GM19239 (cell line): Measurements from ENCODE around the gene TMEM59L.

Source experiments
- DNase-seq: peaks from one replicate; pipeline ENCODE4 v3.0.0; 2011; ENCODE audit warnings: low spot score; ENCODE audit not compliant: insufficient read length
- FAIRE-seq: peaks from 2 replicates; lab custom pipeline; 2011; peaks lifted over from hg19 to GRCh38; lab: Jason Lieb, UNC

Gene TMEM59L

GRCh38 chr19:18655173-18655844 lies 42.6 kb downstream of the TMEM59L start:
- FAIRE-seq = no peak
- DNase-seq = no peak

GRCh38 chr19:18656337-18657086 lies 43.8 kb downstream of the TMEM59L start:
- DNase-seq (no peak), FAIRE-seq (no peak)

- no peak for FAIRE-seq
- no peak for DNase-seq
Observed at GRCh38 chr19:18657590-18658365, 45.1 kb downstream of the TMEM59L start.

GRCh38 chr19:18658366-18658855 lies 45.7 kb downstream of the TMEM59L start:
- no peak for FAIRE-seq

GRCh38 chr19:18659281-18660050 lies 46.8 kb downstream of the TMEM59L start:
- DNase-seq (no peak), FAIRE-seq (no peak)

More at GRCh38 chr19:18658366-18658855, 45.7 kb downstream of the TMEM59L start:
- DNase-seq = no peak

- DNase-seq (no peak), FAIRE-seq (no peak)
Observed at GRCh38 chr19:18660051-18660910, 47.6 kb downstream of the TMEM59L start.

- FAIRE-seq (no peak), DNase-seq (no peak)
Observed at GRCh38 chr19:18660939-18661670, 48.4 kb downstream of the TMEM59L start.

- DNase-seq (no peak), FAIRE-seq (no peak)
Observed at GRCh38 chr19:18662972-18663732, 50.5 kb downstream of the TMEM59L start.

GRCh38 chr19:18663940-18664530 lies 51.4 kb downstream of the TMEM59L start:
- no peak for FAIRE-seq
- no peak for DNase-seq

- FAIRE-seq (no peak), DNase-seq (no peak)
Observed at GRCh38 chr19:18665771-18666202, 53.1 kb downstream of the TMEM59L start.

GRCh38 chr19:18666317-18666716 lies 53.6 kb downstream of the TMEM59L start:
- FAIRE-seq = no peak
- DNase-seq = no peak

- FAIRE-seq = no peak
Observed at GRCh38 chr19:18666784-18667183, 54.1 kb downstream of the TMEM59L start.

GRCh38 chr19:18667531-18668251 lies 55.0 kb downstream of the TMEM59L start:
- FAIRE-seq (no peak), DNase-seq (no peak)

More at GRCh38 chr19:18666784-18667183, 54.1 kb downstream of the TMEM59L start:
- DNase-seq = no peak

GRCh38 chr19:18668252-18668631 lies 55.6 kb downstream of the TMEM59L start:
- DNase-seq = no peak
- no peak for FAIRE-seq

GRCh38 chr19:18668744-18669523 lies 56.3 kb downstream of the TMEM59L start:
- FAIRE-seq = no peak
- DNase-seq = no peak

- no peak for DNase-seq
- no peak for FAIRE-seq
Observed at GRCh38 chr19:18669524-18669817, 56.8 kb downstream of the TMEM59L start.
